AG10803 (cell line): Measurements from ENCODE around the gene SPDEF.

Experiments
- DNase-seq: peaks from one replicate; pipeline ENCODE4 v3.0.0; 2010; ENCODE audit warnings: low read depth
- H3K4me3 ChIP-seq: 2 replicates; pipeline ENCODE4 v1.5.1; 2011; ENCODE audit warnings: mild to moderate bottlenecking, low read length, control low read depth
- CTCF ChIP-seq: conservative IDR thresholded peaks from 2 replicates; pipeline ENCODE4 v1.5.1; 2011; ENCODE audit warnings: mild to moderate bottlenecking, low read length, control low read depth, inconsistent platforms

The SPDEF gene

GRCh38 chr6:34523441-34524206 is 32.5 kb downstream of the SPDEF start:
- no peak for TF ChIP-seq CTCF
- DNase-seq: no peak
- H3K4me3 ChIP-seq: no peak overlapping the region

- no peak for DNase-seq
- no peak overlapping the region for H3K4me3 ChIP-seq
- TF ChIP-seq CTCF: no peak
Observed at GRCh38 chr6:34522761-34523160, 33.4 kb downstream of the SPDEF start.

DNA sequence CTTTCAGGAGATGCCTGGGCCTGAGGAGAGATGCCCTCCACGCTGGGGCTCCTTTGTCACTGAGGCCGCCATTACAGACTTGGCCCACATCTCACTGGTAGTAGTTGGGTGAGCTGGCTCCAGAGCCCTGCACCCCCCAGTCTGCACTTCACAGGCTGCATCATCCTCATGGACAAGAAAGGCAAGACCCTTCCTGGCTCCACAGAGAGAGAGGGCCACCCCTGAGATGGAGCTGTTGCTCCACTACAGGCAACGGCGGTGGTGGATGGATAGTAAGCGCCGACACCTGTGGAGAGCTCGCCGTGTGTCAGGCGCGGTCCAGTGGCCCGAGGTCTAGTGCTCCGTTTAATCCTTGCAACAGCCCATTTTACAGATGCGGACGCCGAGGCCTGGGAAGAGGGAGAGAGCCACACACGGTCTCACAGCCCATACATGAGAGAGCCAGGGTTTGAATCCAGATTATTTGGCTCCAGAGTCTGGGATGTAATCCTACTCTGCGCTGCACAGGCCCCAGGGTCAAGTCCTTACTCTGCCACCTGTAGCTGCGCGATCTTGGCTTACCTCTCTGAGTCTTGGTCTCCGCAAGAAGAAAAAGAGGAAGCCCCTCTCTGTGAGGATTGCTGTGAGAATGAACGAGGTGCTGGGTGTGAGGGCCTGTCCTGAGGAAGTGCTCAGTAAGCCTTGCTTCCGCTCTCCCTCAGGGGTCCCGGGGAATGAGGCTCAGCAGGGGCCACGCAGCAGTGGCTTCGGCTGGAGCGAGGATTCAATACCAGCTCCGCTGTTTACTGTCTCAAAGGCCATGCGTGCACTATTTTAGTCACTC is 34.5 kb downstream of the SPDEF start:
- DNase-seq: no peak

DNA sequence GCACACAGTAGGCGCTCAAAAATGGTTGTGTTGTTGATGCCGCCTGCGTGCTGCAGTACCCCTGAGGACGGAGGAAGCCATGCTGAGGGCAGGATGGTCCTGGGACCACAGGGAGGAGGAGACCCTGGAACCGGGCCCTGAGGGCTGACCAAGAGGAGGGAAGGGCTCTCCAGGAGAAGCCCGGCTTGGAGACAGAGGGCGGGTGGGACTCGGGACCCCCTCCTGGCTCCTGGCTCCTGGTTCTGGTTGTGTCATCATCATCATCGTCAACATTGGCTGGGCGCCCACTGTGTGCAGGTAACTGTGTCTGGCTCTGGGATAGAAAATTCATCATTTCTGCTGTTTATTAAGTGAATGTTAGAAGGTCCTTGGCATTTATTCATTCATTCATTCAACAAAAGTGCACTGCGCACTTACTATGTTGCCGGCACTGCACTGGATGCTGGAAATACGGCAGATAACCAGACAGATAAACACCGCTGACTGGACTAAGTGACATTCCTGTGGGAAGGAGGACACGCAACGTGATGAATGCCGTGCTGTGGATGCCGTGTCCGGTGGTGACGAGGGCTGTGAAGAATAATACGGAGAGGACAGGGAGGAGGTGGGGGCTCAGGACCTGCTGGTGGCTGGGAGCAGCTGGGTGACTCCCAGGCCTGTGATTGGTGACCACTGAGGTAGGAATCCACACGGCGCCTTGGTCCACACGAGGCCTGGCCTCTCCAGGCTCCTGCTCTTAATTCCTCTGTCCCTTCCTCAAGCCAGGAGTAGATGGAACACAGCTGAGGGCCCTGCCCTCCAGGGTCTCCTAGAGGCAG is 35.3 kb downstream of the SPDEF start:
- DNase-seq: no peak
- H3K4me3 ChIP-seq: no peak overlapping the region
- TF ChIP-seq CTCF: no peak

More for the DNA sequence above, 34.5 kb downstream of the SPDEF start:
- no peak for TF ChIP-seq CTCF
- H3K4me3 ChIP-seq: no peak overlapping the region

DNA sequence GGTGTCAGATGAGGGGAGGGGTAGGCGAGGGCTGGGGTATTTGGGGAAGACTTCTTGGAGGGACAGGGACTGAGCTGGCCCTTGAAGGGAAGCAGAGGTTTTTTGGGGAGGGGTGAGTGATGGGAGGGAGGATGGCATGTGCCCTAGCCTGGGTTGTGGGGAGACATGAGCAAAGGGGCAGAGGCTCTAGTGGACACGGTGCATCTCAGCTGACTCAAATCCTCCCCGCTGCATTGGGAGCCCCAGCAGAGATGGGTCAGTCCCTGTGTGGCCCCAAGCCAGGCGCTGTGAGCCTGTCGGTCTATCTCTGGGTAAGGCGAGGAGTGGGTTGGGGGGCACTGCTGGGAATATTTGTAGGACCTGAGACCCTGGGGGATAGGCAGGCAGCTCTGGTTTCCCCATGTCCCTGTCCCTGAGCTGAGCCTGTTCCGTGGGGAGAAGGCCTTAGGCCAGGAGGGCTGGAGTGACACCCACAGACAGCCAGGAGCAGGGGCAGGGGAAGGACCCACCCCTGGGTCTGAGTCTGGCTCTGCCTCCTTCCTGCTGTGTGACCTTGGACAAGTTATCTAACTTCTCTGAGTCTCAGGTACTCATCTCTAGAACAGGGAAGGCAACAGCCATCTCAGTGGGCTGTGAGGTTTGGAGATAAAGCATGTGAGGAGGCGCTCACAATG is 36.0 kb downstream of the SPDEF start:
- TF ChIP-seq CTCF: no peak
- no peak for DNase-seq
- no peak overlapping the region for H3K4me3 ChIP-seq

- TF ChIP-seq CTCF: no peak
- H3K4me3 ChIP-seq: no peak overlapping the region
Observed at GRCh38 chr6:34518669-34519365, 37.3 kb downstream of the SPDEF start.

More at GRCh38 chr6:34518669-34519365, 37.3 kb downstream of the SPDEF start:
- DNase-seq: no peak
